C1 segment of cervical spinal cord (tissue), 14 donors: ENCODE results near the gene WNT4.

Source experiments
- DNase-seq, 14 donors: peaks; one replicate each; lab custom pipeline; 2025; lab: John Stamatoyannopoulos, UW

Gene WNT4

DNA sequence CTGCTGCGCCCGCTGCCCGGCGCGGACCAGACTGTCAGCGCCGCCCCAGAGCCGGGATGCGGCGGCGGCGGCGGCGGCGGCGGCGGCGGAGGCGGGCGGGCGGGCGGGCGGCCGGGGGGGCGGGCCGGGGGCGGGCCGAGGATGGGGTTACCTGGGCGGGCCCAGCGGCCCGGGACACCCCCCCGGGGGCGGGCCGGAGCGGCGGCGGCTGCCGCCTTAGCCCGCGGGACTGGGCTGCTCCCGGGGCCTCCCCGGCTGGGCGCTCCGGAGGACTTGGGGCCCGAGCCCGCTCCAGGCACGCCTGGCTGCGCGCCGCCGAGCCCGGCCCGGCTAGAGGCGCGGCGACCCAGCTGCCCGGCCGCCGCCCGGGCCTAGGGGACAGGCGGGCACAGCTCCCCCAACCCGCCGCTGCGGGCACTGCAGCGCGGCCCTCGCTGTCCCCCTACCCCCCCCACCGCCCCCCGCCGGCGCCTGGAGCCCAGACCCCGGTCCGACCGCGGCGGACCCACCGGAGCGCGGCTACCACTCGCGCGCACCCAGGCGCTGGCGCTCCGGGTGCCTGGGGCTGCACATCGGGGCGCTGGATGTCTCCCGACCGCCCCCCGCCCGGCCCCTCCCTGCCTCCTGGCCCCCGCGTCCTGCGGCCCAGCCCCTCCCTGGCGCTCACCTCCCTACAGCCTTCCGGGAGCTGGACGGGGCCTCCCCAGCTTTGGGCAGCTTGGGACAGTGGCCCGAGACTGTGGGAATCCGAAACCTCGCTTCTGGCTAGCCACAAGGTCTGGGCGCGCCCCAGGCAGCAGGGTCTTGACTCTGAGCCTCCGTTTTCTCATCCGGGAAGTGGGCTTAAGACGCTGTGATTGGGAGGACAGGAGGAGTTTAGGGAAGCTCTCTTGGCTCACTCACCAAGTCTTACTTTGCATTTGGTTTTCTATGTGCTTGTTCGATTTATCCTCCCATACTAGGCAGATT, at the start of gene WNT4:
Gene WNT4 (minus strand): TSS at position 33 of the 969 bp plus-strand sequence. CDS start 175 bp downstream, outside the sequence.
- DNase-seq = peak in 2 of 14 donors; percentile 31 to 36

GRCh38 chr1:22190731-22191130, 47.8 kb upstream of the WNT4 start:
- no peak for DNase-seq

- no peak for DNase-seq
Observed at GRCh38 chr1:22190251-22190650, 47.4 kb upstream of the WNT4 start.

GRCh38 chr1:22189619-22190018, 46.7 kb upstream of the WNT4 start:
- DNase-seq = no peak

- DNase-seq = no peak
Observed at GRCh38 chr1:22188914-22189313, 46.0 kb upstream of the WNT4 start.

DNA sequence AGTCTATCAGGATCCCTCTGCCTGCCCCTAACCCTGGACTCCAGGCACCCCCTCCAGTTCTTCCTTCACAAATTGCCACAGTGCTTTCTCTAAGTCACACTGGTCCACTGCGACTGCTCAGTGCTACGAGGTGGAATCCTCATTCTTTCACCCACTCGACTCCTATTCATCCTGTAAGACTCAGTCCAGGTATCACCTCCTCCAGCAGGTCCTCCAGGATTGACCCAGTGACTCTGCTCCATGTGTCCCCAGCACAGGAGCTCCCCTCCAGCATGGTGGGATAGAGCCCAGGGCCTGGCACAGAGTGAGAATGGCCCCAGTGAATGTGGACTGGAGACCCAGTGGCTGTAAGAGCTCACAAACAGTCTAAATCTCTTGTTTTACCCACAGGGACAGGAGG, 45.5 kb upstream of the WNT4 start:
- no peak for DNase-seq

GRCh38 chr1:22186311-22186710, 43.4 kb upstream of the WNT4 start:
- no peak for DNase-seq

DNA sequence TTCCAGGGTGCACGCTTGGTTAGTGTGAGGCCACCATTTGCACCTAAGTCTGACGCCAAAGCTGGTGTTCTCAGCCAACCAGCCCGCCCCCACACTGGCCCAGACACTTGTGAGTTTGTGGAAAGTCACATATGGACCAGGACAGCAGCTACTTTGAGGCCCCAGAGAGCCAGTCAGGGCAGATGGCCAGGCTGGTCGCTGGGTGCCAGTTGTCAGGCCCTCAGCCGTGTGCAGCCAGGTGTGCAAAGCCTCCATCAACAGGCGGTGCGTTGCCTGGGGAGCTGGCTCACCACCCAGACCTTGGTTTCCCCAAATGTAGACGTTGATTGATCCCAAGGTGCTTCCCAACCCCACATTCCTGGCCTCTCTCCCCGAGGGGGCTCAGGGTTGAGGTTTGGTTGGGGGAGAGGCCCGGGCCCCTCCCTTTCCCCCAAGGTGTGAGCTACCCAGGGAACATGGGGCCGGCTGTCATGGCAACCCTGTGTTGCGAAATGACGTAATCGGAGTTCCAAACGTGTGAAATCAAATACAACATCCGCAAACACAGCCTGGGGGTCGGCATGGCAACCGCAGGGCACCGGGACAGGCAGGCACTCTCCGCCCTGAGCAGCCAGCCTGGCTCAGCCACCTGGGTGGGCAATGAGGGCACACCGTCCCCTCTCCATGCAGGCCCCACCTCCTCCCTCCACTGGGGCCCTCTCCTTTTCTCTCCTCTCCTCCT, 42.2 kb upstream of the WNT4 start:
- DNase-seq = no peak

- DNase-seq = no peak
Observed at GRCh38 chr1:22184454-22184853, 41.6 kb upstream of the WNT4 start.

DNA sequence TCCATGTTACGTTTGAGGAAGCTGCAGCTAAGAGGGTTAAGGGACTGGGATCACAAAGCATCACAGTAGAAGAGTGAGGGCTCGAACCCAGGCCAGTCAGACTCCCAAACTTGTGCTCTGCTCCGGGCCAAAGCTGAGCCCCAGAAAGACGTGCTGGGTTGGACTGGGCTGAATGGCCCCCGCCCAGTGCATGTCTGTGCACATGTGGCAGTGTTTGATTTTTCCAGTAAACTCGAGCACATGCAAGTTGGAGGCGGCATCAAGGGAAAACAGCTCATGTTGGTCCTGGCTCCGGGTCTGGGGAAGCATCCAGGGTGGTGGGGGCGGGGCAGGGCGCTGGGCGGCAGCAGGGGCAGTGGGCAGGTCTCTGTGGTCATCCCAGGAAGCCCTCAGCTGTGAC, 39.8 kb upstream of the WNT4 start:
- DNase-seq = no peak

DNA sequence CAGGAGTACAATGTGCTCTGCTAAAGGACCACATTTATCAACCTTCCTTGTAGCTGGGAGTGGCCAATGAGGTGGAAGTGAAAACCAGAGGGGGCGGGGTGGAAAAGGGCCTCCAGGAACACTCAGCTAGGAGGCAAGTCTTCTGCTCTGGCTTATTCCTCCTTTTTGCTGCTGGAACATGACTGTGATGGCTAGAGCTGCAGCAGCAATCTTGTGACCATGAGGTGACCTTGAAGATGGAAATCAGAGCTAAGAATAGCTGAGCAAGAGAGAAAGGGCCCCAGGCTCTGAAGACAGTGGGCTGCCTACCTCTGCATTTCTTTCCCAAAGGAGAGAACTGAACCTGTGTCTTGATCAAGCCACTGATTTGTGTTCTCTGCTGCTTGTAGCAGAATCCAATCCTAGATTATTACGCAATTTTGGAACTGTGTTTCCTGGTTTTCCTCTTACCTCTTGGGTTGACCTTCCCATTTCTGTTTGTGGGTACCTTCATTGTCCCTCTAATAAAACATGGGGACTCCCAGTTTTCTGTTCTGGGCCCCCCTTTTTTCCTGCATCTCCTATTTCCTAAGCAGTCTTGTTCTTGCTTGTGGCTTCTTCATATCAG, 36.4 kb upstream of the WNT4 start:
- no peak for DNase-seq

DNA sequence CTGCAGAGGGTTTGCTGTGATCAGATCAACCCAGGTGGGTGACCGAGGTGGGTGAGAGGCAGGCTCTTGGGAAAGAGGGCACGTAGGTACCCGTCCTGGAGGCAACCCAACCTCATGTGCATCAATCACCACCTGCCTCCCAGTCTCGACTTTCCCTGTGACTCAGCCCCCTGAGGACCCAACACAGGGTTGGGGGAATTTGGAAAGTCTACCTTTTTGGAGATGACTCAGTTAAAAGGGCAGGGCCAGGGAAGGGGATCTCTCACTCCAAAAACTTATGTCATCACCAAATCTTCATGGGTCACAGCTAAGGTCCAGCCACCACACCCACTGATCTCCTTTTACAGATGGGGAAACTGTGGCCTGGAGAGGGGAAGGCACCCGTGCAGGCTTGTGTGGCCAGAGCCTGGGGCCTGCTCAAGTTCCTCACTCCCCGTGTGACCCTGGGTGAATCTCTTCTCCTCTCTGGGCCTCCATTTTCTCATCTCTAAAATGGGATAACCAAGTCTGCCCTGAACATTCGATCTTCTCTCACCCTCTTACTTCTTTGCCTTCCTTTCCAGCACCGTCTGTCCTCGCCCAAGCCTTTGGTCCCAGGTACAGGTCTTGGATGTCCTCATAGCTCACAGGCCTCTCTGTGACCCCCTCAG, 34.6 kb upstream of the WNT4 start:
- DNase-seq = no peak

GRCh38 chr1:22176258-22176657, 33.4 kb upstream of the WNT4 start:
- DNase-seq = no peak

DNA sequence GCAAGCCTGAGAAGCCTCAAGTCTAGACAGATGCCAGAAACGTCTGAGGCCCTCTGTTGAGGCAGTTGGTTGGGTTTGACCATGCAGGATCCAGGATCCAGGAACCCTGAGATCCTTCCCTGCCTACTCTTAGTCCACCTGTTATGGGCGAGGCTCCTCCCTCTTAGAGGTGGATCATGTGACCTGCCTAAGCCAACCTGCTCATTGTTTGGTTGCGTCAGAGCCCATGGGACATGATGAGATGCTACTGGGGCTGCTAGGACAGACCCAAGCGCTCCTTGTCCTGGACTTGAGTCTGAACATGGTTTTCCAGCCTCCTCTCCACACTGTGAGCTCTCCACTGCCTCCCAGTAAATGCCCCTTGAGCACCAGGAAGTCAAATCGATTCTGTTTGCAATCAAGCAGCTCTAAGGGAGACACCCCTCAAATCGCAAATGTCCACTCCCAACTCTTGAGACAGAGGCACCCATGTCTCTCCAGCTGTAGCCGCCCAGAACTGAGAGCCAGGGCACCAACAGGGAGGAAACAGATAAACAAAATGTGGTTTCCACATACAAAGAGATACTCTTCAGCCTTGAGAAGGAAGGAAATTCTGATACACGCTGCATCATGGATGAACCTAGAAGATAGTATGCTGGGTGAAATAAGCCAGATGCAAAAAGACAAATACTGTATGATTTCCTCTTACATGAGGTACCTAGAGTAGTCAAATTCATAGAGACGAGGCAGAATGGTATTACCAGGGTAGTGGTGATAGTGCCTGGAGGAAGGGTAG, 31.7 kb upstream of the WNT4 start:
- no peak for DNase-seq

GRCh38 chr1:22171951-22172715, 29.2 kb upstream of the WNT4 start:
- DNase-seq = no peak

- no peak for DNase-seq
Observed at GRCh38 chr1:22169816-22170215, 26.9 kb upstream of the WNT4 start.

- DNase-seq = no peak
Observed at GRCh38 chr1:22168412-22168973, 25.6 kb upstream of the WNT4 start.

DNA sequence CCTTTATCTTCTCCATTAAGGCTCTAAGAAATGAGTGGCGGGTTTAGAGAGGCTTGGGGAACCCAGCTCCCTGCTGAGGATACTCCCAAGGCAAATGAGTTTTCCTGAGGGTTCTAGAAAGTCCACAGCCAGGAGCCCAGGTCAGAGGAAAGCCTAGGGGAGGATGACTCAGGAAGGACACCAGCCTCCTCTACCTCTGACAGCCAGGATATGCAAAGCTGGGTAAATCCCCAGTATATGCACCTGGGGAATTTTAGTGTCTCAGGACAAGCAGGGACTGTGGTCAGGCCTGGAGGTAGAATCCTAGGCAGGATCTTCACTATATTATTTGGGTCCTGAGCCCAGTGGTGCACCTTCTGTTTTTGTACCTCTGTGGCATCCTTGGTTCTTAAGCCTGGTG, 23.5 kb upstream of the WNT4 start:
- no peak for DNase-seq

- no peak for DNase-seq
Observed at GRCh38 chr1:22164841-22165808, 22.2 kb upstream of the WNT4 start.
